Stimulated activated CD4-positive, alpha-beta T cell treated with anti-CD3 and anti-CD28 coated beads, Interleukin-15, amount 100 ng/mL, for 1 hour (primary cell): ENCODE measurements around the gene PDCD10.

ENCODE experiments used
- DNase-seq, 2 donors: peaks; one replicate each; pipeline ENCODE4 v3.0.0-alpha.2; 2020; ENCODE audit warnings: low read depth in 1 of 2, low spot score in 1 of 2

Gene PDCD10

DNA sequence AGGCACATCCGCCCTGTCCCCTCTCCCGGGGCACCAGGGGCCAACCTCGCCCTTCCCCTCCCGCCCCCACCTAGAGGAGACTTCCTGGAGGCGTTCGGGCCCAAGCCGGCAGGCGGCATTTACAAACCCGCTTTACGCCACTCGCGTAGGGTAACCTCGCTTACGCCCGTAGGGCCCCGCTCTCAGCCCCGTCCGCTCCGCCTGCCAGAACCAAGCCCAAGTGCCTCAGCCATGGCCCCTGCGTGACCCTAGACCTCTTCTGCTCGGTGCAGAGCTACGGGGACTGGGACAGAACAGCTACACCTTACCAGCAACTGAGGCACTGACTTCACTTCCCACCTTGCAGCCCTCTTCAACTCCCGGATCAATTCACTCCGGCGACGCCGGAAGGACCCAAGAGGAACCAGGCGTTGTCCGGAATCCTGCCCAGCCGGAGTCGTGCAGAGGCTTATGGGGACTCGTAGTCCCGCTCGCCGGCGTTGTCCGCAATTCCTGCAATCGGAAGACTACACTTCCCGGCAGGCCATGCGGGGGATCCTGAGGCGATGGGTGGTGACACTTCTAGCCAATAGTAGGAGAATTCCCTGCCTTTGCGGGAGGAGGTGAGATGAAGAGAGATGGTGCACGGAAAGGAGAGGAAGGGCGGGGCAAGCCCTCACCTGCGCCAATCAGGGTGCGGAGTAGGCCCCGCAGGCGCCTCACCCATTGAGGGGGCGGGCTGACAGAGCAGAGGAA lies at the start of gene PDCD10:
TSS of gene PDCD10 (minus strand) at position 395 of the 735 bp plus-strand sequence. CDS start 14,735 bp downstream, outside the sequence.
- DNase-seq: peak; percentile 87 to 91

DNA sequence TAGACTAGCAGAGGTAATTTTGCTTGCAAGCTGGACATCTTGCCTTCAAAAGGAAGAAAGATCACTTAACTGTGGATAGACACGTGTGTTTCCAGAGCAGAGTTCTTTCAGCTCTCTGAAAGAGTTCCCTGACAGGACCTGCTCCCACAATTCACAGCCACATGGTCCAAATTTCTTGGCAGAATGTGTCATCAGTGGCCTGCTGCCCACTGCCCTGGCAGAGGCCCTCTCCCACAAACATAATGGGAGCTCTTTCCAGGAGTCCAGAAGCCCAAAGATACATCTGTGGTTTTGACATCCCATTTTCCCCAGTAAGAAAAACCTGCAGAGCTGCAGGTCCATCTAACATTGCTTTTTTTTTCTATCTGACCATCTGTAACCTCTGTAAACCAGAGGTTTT lies 49.1 kb upstream of the PDCD10 start:
- no peak for DNase-seq

- DNase-seq: no peak
Measured at GRCh38 chr3:167780214-167780883, 45.7 kb upstream of the PDCD10 start.

DNA sequence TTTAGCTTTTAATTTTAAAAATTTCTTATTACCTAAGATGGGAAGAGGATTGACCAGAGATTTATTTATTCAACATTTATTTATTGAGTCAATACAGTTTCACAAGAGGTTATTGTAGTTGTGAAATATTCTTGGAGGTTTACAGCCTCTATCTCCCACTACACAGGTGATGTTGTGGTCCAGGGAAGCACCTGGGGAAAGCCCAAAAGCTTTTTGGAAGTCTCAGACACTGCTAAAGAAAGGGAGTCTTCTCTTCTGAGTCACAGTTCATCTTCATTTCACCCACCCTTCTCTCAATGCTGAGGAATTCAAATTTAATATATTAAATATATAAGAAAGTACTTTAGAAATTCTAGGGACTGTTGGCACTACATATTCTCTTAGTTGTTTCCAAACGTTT lies 42.7 kb upstream of the PDCD10 start:
- DNase-seq: no peak

- no peak for DNase-seq
Measured at GRCh38 chr3:167776066-167776685, 41.5 kb upstream of the PDCD10 start.

GRCh38 chr3:167773584-167773983 lies 38.9 kb upstream of the PDCD10 start:
- no peak for DNase-seq

DNA sequence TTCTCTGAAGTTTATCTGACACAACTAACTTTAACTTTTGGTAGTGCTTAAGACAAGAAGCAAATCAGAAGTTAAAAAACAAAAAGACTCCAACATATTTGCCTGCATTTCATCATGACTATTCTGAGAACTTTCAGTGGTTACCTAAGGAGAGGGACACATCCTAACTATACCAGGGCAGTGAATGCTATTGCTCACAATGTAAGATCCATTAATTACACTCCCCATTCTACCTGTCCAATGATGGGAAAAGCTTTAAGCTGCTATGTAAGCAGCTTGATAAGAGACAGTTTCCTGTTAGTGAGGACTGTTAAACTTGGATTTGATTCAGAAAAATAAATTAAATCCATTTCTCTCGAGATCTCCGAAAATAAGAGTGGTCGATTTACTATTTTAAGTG lies 38.3 kb upstream of the PDCD10 start:
- DNase-seq: no peak

DNA sequence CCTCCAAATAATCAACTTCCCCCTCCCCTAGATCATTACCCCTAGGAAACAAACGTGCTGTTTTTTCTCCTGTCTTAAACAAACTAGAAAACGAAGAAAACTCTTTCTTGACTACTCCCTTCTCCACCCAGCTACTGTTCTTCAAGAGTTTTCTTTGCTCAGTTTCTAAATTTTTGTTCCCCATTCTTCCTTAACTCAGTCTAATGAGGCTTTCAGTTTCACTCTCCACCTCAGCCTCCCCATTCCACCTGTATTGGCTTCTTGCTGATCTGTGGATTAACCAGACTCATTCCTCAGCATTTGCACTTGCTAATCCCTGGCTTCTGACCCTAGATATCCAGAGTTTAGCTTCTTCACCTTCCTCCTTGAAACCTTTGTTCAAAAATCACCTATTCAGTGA lies 27.6 kb upstream of the PDCD10 start:
- no peak for DNase-seq

DNA sequence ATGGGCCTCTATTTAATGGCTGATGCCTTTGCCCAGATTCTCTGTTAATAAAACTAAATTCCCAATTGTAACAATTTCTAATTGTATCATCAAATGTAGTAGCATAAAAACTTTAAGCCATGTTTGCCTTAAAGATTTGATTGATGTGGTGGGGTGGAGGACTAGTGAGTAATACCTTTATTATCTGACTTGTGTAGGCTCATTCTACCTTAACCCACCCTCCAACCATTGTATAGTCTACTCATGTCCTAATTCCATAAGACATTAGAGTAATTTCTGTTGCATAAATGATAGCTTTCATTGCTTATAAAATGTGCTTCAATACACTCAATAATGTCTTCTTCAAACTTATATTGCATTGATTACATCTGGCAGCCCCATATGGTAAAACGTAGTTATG lies 26.6 kb upstream of the PDCD10 start:
- DNase-seq: no peak

- DNase-seq: no peak
Measured at GRCh38 chr3:167754049-167754448, 19.4 kb upstream of the PDCD10 start.

- DNase-seq: no peak
Measured at GRCh38 chr3:167750272-167750971, 15.7 kb upstream of the PDCD10 start.

- DNase-seq: no peak
Measured at GRCh38 chr3:167749728-167750127, 15.0 kb upstream of the PDCD10 start.

- no peak for DNase-seq
Measured at GRCh38 chr3:167749209-167749608, 14.5 kb upstream of the PDCD10 start.

GRCh38 chr3:167743799-167744198 lies 9.1 kb upstream of the PDCD10 start:
- no peak for DNase-seq

DNA sequence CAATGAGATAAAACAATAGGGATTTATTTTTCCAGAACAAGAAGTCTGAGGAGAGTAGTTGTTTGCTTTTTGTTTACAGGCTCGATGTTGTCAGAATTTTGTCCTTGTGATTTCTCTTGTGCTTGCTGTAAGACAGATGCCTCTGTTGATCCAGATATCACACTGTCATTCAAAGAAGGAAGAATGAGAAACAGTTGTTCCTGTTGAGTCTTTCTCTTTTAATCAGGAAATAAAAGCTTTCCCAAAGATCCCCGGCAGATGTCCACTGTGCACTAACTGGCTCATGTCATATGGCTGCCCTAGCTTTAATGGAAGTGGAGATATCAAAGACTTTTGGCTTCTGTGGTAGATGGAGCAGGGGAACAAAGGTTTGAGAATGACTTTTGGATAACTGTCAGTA lies 7.6 kb upstream of the PDCD10 start:
- DNase-seq: no peak

GRCh38 chr3:167740961-167741587 lies 6.4 kb upstream of the PDCD10 start:
- DNase-seq: peak in 1 of 2 donors; percentile 2

- no peak for DNase-seq
Measured at GRCh38 chr3:167739190-167739810, 4.6 kb upstream of the PDCD10 start.

- DNase-seq: no peak
Measured at GRCh38 chr3:167738037-167738436, 3.3 kb upstream of the PDCD10 start.

DNA sequence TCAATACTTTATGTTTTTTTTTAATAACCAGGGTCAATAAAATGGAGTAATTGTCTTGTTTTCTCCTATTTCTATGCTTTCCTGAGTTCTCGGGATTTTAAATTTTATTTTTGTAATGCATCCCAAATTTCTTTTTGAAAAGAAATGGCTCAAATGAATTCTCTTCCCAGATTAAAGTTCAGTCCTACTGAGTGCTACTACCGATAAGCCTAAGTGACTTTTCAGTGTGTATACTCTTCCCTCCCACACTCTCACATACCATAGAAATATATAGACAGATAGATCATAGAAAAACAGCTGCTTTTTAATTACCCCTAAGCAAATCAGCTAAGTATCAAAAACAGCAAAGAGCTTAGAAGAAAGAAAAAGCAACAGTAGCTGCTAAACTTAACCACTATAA lies 2.3 kb upstream of the PDCD10 start:
- no peak for DNase-seq

DNA sequence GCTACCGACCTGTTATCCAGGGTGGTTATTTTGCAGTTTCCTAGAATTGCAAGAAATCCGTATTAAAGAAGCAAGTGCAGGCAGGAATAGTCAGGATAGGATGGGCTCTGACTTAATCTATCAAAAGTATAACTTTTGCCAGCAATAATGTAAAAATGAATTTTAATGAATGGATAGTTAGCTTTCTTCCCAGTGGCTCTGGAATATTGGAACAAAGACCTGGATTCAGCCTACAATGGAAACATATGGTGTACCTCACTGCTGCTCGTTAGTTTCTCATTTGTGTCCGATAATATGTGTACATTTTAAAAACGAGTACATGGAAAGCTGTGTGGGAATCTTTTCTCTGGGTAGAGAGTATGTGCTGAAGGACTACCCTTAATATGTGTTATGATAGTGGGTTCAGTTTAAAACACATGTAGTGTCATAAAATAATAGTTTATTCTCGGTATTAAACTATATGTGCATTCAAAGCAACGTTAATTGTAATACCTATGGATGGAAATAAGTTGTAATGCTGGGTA lies 1.6 kb upstream of the PDCD10 start:
- no peak for DNase-seq
